Type B pancreatic cell (in vitro differentiated cells): ENCODE results near the gene BCR. TPM values are rescaled to one million over a fixed set of nuclear protein-coding genes. Genes with fewer than 3 reads are reported as not detected.
"Not testable (repeated sequence)": the region's sequence is repeated elsewhere in the genome, so short reads cannot be mapped to it uniquely, and the experiment has no call there.

ENCODE experiments used
- DNase-seq: peaks from one replicate; pipeline ENCODE4 v3.0.0; 2021; ENCODE audit warnings: mixed read lengths; ENCODE audit not compliant: unreplicated experiment; ENCODE audit errors: extremely low spot score
- H3K27ac Mint-ChIP-seq: 2 replicates; pipeline ENCODE4 v1.8.0; 2021; ENCODE audit warnings: mild to moderate bottlenecking, mixed read lengths
- H3K27me3 Mint-ChIP-seq: 2 replicates; pipeline ENCODE4 v1.8.0; 2021; ENCODE audit warnings: mixed read lengths
- H3K36me3 Mint-ChIP-seq: 2 replicates; pipeline ENCODE4 v1.8.0; 2021; ENCODE audit warnings: mixed read lengths
- H3K4me1 Mint-ChIP-seq: one replicate; pipeline ENCODE4 v1.8.0; 2021; ENCODE audit warnings: mixed read lengths; ENCODE audit not compliant: unreplicated experiment
- H3K4me3 Mint-ChIP-seq: 2 replicates; pipeline ENCODE4 v1.8.0; 2021; ENCODE audit warnings: mild to moderate bottlenecking, mixed read lengths
- H3K9me3 Mint-ChIP-seq: 2 replicates; pipeline ENCODE4 v1.8.0; 2021; ENCODE audit warnings: mixed read lengths
- CTCF ChIP-seq: fragments of 200-600 bp; sonication (generic); conservative IDR thresholded peaks from 2 replicates; pipeline ENCODE4 v1.5.0; 2021; ENCODE audit warnings: antibody characterized with exemption, mild to moderate bottlenecking
- total RNA-seq: library from RNA; stranded (reverse); gene quantifications from 2 replicates; pipeline ENCODE4 v1.2.1, GENCODE V29; 2021; ENCODE audit warnings: low replicate concordance

Gene BCR
- total RNA-seq, 1 donor from 2014 or later: 61.2 TPM

- Mint-ChIP-seq H3K9me3 (no peaks in the 10 kb centered on the region), H3K4me3 (no peak overlapping the region), H3K36me3 (no peaks in the 10 kb centered on the region), H3K27me3 (peaks cover 8% of the 10 kb centered on the region), H3K27ac (no peak overlapping the region), H3K4me1 (no peaks in the 10 kb centered on the region)
- TF ChIP-seq CTCF: no peak
- no peak for DNase-seq
These were observed 179.3 kb downstream of the BCR start for GRCh38 chr22:23359583-23360123.

GRCh38 chr22:23361676-23362075 lies 181.4 kb downstream of the BCR start:
- no peak for TF ChIP-seq CTCF
- Mint-ChIP-seq H3K4me3 (no peak overlapping the region), H3K27me3 (peaks cover 12% of the 10 kb centered on the region), H3K36me3 (no peaks in the 10 kb centered on the region), H3K4me1 (no peaks in the 10 kb centered on the region), H3K27ac (no peak overlapping the region), H3K9me3 (no peaks in the 10 kb centered on the region)
- peak; percentile 20 for DNase-seq

- Mint-ChIP-seq H3K27ac (no peak overlapping the region), H3K4me3 (no peak overlapping the region), H3K4me1 (no peaks in the 10 kb centered on the region), H3K9me3 (no peaks in the 10 kb centered on the region), H3K36me3 (no peaks in the 10 kb centered on the region), H3K27me3 (peaks cover 32% of the 10 kb centered on the region)
- no peak for TF ChIP-seq CTCF
- DNase-seq: peak; percentile 15
These were observed 183.4 kb downstream of the BCR start for GRCh38 chr22:23363683-23364082.

GRCh38 chr22:23364389-23364788 lies 184.1 kb downstream of the BCR start:
- Mint-ChIP-seq H3K36me3 (no peaks in the 10 kb centered on the region), H3K4me1 (no peaks in the 10 kb centered on the region), H3K27ac (no peak overlapping the region), H3K4me3 (no peak overlapping the region), H3K27me3 (peaks cover 38% of the 10 kb centered on the region), H3K9me3 (no peaks in the 10 kb centered on the region)
- TF ChIP-seq CTCF: no peak
- DNase-seq: peak; percentile 11

GRCh38 chr22:23365524-23365923 lies 185.2 kb downstream of the BCR start:
- Mint-ChIP-seq H3K27me3 (peaks cover 43% of the 10 kb centered on the region), H3K27ac (no peak overlapping the region), H3K4me1 (no peaks in the 10 kb centered on the region), H3K36me3 (no peaks in the 10 kb centered on the region), H3K9me3 (no peaks in the 10 kb centered on the region), H3K4me3 (no peak overlapping the region)
- TF ChIP-seq CTCF: no peak
- peak; percentile 2 for DNase-seq

GRCh38 chr22:23365961-23366360 lies 185.7 kb downstream of the BCR start:
- H3K27ac Mint-ChIP-seq: no peak overlapping the region
- DNase-seq: peak; percentile 27
- no peak for TF ChIP-seq CTCF
- no peaks in the 10 kb centered on the region for H3K9me3 Mint-ChIP-seq
- H3K4me3 Mint-ChIP-seq: no peak overlapping the region
- H3K27me3 Mint-ChIP-seq: peaks cover 41% of the 10 kb centered on the region
- no peaks in the 10 kb centered on the region for H3K36me3 Mint-ChIP-seq
- H3K4me1 Mint-ChIP-seq: no peaks in the 10 kb centered on the region

- H3K4me3 Mint-ChIP-seq, H3K36me3 Mint-ChIP-seq, H3K27ac Mint-ChIP-seq, DNase-seq, H3K9me3 Mint-ChIP-seq, H3K4me1 Mint-ChIP-seq: not testable (repeated sequence)
- peaks cover 38% of the 10 kb centered on the region for H3K27me3 Mint-ChIP-seq
These were observed 186.9 kb downstream of the BCR start for GRCh38 chr22:23367196-23367595.
